ENCODE data around the gene CCDC88C.

CCDC88C gene

GRCh38 chr14:91400696-91401095 lies 16.9 kb downstream of the CCDC88C start:
- no peaks in the 10 kb centered on the region for H3K9me3 ChIP-seq (ENCODE audit: control insufficient read depth in 1 of 2, low read length in 2 of 2)
- H3K36me3 ChIP-seq (ENCODE audit: control insufficient read depth in 1 of 2, insufficient read depth in 2 of 2, low read length in 2 of 2), result peaks cover 0 to under 1% of the 10 kb centered on the region in 2 donors
- no peaks in the 10 kb centered on the region for H3K27me3 ChIP-seq (ENCODE audit: control insufficient read depth in 1 of 2, insufficient read depth in 2 of 2, low read length in 2 of 2)
- H3K4me3 ChIP-seq (ENCODE audit: low read depth in 1 of 2, low read length in 2 of 2), result peak overlapping the region; percentile 81 to 84
- H3K27ac ChIP-seq (ENCODE audit: low read depth, low read length), result no peak overlapping the region
- H3K4me1 ChIP-seq (ENCODE audit: control insufficient read depth in 1 of 2, insufficient read depth in 2 of 2, low read length in 2 of 2), result peaks cover 69 to 84% of the 10 kb centered on the region in 2 donors
- peak overlapping the region; percentile 50 to 76 for H3K9ac ChIP-seq (ENCODE audit: low read depth in 1 of 2, low read length in 2 of 2)

GRCh38 chr14:91399868-91400640 lies 17.6 kb downstream of the CCDC88C start:
- Histone ChIP-seq H3K9me3 (ENCODE audit: control insufficient read depth in 1 of 2, low read length in 2 of 2) (no peaks in the 10 kb centered on the region), H3K4me3 (ENCODE audit: low read depth in 1 of 2, low read length in 2 of 2) (peak overlapping the region; percentile 81 to 84), H3K27ac (ENCODE audit: low read depth, low read length) (peak overlapping the region; percentile 1), H3K36me3 (ENCODE audit: control insufficient read depth in 1 of 2, insufficient read depth in 2 of 2, low read length in 2 of 2) (no peaks in the 10 kb centered on the region), H3K9ac (ENCODE audit: low read depth in 1 of 2, low read length in 2 of 2) (peak overlapping the region; percentile 50 to 76), H3K27me3 (ENCODE audit: control insufficient read depth in 1 of 2, insufficient read depth in 2 of 2, low read length in 2 of 2) (no peaks in the 10 kb centered on the region), H3K4me1 (ENCODE audit: control insufficient read depth in 1 of 2, insufficient read depth in 2 of 2, low read length in 2 of 2) (peaks cover 67 to 82% of the 10 kb centered on the region in 2 donors)

- peak overlapping the region; percentile 19 to 38 for H3K9ac ChIP-seq (ENCODE audit: low read depth in 1 of 2, low read length in 2 of 2)
- peaks cover 61 to 71% of the 10 kb centered on the region in 2 donors for H3K4me1 ChIP-seq (ENCODE audit: control insufficient read depth in 1 of 2, insufficient read depth in 2 of 2, low read length in 2 of 2)
- no peaks in the 10 kb centered on the region for H3K27me3 ChIP-seq (ENCODE audit: control insufficient read depth in 1 of 2, insufficient read depth in 2 of 2, low read length in 2 of 2)
- no peaks in the 10 kb centered on the region for H3K9me3 ChIP-seq (ENCODE audit: control insufficient read depth in 1 of 2, low read length in 2 of 2)
- no peak overlapping the region for H3K27ac ChIP-seq (ENCODE audit: low read depth, low read length)
- H3K36me3 ChIP-seq (ENCODE audit: control insufficient read depth in 1 of 2, insufficient read depth in 2 of 2, low read length in 2 of 2), result no peaks in the 10 kb centered on the region
- H3K4me3 ChIP-seq (ENCODE audit: low read depth in 1 of 2, low read length in 2 of 2), result peak overlapping the region in 1 of 2 donors; percentile 16
Measured at GRCh38 chr14:91398707-91399106, 18.9 kb downstream of the CCDC88C start.

GRCh38 chr14:91397965-91398591 lies 19.5 kb downstream of the CCDC88C start:
- H3K27me3 ChIP-seq (ENCODE audit: control insufficient read depth in 1 of 2, insufficient read depth in 2 of 2, low read length in 2 of 2), result no peaks in the 10 kb centered on the region
- no peaks in the 10 kb centered on the region for H3K9me3 ChIP-seq (ENCODE audit: control insufficient read depth in 1 of 2, low read length in 2 of 2)
- peaks cover 57 to 67% of the 10 kb centered on the region in 2 donors for H3K4me1 ChIP-seq (ENCODE audit: control insufficient read depth in 1 of 2, insufficient read depth in 2 of 2, low read length in 2 of 2)
- H3K27ac ChIP-seq (ENCODE audit: low read depth, low read length), result peak overlapping the region; percentile 46
- peak overlapping the region; percentile 0 to 50 for H3K9ac ChIP-seq (ENCODE audit: low read depth in 1 of 2, low read length in 2 of 2)
- no peaks in the 10 kb centered on the region for H3K36me3 ChIP-seq (ENCODE audit: control insufficient read depth in 1 of 2, insufficient read depth in 2 of 2, low read length in 2 of 2)
- H3K4me3 ChIP-seq (ENCODE audit: low read depth in 1 of 2, low read length in 2 of 2), result peak overlapping the region; percentile 40 to 51

- Histone ChIP-seq H3K27me3 (ENCODE audit: control insufficient read depth in 1 of 2, insufficient read depth in 2 of 2, low read length in 2 of 2) (no peaks in the 10 kb centered on the region), H3K36me3 (ENCODE audit: control insufficient read depth in 1 of 2, insufficient read depth in 2 of 2, low read length in 2 of 2) (no peaks in the 10 kb centered on the region), H3K9ac (ENCODE audit: low read depth in 1 of 2, low read length in 2 of 2) (peak overlapping the region in 1 of 2 donors; percentile 50), H3K4me1 (ENCODE audit: control insufficient read depth in 1 of 2, insufficient read depth in 2 of 2, low read length in 2 of 2) (peaks cover 50 to 62% of the 10 kb centered on the region in 2 donors), H3K4me3 (ENCODE audit: low read depth in 1 of 2, low read length in 2 of 2) (peak overlapping the region; percentile 40 to 51), H3K9me3 (ENCODE audit: control insufficient read depth in 1 of 2, low read length in 2 of 2) (no peaks in the 10 kb centered on the region), H3K27ac (ENCODE audit: low read depth, low read length) (peak overlapping the region; percentile 46)
Measured at GRCh38 chr14:91396959-91397815, 20.4 kb downstream of the CCDC88C start.

- no peak overlapping the region for H3K9ac ChIP-seq (ENCODE audit: low read depth in 1 of 2, low read length in 2 of 2)
- H3K36me3 ChIP-seq (ENCODE audit: control insufficient read depth in 1 of 2, insufficient read depth in 2 of 2, low read length in 2 of 2), result no peaks in the 10 kb centered on the region
- no peak overlapping the region for H3K4me3 ChIP-seq (ENCODE audit: low read depth in 1 of 2, low read length in 2 of 2)
- no peaks in the 10 kb centered on the region for H3K9me3 ChIP-seq (ENCODE audit: control insufficient read depth in 1 of 2, low read length in 2 of 2)
- peaks cover 42 to 55% of the 10 kb centered on the region in 2 donors for H3K4me1 ChIP-seq (ENCODE audit: control insufficient read depth in 1 of 2, insufficient read depth in 2 of 2, low read length in 2 of 2)
- H3K27ac ChIP-seq (ENCODE audit: low read depth, low read length), result no peak overlapping the region
- H3K27me3 ChIP-seq (ENCODE audit: control insufficient read depth in 1 of 2, insufficient read depth in 2 of 2, low read length in 2 of 2), result no peaks in the 10 kb centered on the region
Measured at GRCh38 chr14:91396013-91396660, 21.5 kb downstream of the CCDC88C start.

- H3K36me3 ChIP-seq (ENCODE audit: control insufficient read depth in 1 of 2, insufficient read depth in 2 of 2, low read length in 2 of 2), result no peaks in the 10 kb centered on the region
- H3K9me3 ChIP-seq (ENCODE audit: control insufficient read depth in 1 of 2, low read length in 2 of 2), result no peaks in the 10 kb centered on the region
- H3K27ac ChIP-seq (ENCODE audit: low read depth, low read length), result no peak overlapping the region
- no peaks in the 10 kb centered on the region for H3K27me3 ChIP-seq (ENCODE audit: control insufficient read depth in 1 of 2, insufficient read depth in 2 of 2, low read length in 2 of 2)
- H3K4me1 ChIP-seq (ENCODE audit: control insufficient read depth in 1 of 2, insufficient read depth in 2 of 2, low read length in 2 of 2), result peaks cover 42 to 56% of the 10 kb centered on the region in 2 donors
- no peak overlapping the region for H3K9ac ChIP-seq (ENCODE audit: low read depth in 1 of 2, low read length in 2 of 2)
- no peak overlapping the region for H3K4me3 ChIP-seq (ENCODE audit: low read depth in 1 of 2, low read length in 2 of 2)
Measured at GRCh38 chr14:91395466-91395865, 22.2 kb downstream of the CCDC88C start.

- Histone ChIP-seq H3K27me3 (ENCODE audit: control insufficient read depth in 1 of 2, insufficient read depth in 2 of 2, low read length in 2 of 2) (no peaks in the 10 kb centered on the region), H3K4me3 (ENCODE audit: low read depth in 1 of 2, low read length in 2 of 2) (no peak overlapping the region), H3K27ac (ENCODE audit: low read depth, low read length) (no peak overlapping the region)
Measured at GRCh38 chr14:91394105-91395081, 23.2 kb downstream of the CCDC88C start.

More at GRCh38 chr14:91394105-91395081, 23.2 kb downstream of the CCDC88C start:
- no peak overlapping the region for H3K9ac ChIP-seq (ENCODE audit: low read depth in 1 of 2, low read length in 2 of 2)
- no peaks in the 10 kb centered on the region for H3K36me3 ChIP-seq (ENCODE audit: control insufficient read depth in 1 of 2, insufficient read depth in 2 of 2, low read length in 2 of 2)
- no peaks in the 10 kb centered on the region for H3K9me3 ChIP-seq (ENCODE audit: control insufficient read depth in 1 of 2, low read length in 2 of 2)
- peaks cover 43 to 57% of the 10 kb centered on the region in 2 donors for H3K4me1 ChIP-seq (ENCODE audit: control insufficient read depth in 1 of 2, insufficient read depth in 2 of 2, low read length in 2 of 2)
